GM23248 (cell line): Measurements from ENCODE around the gene FARP1.

Experiments
- EZH2 ChIP-seq: fragments of 200-600 bp; sonication (generic); IDR thresholded peaks from 2 replicates; pipeline ENCODE4 v1.6.1; 2018; ENCODE audit warnings: antibody characterized with exemption, mild to moderate bottlenecking; ENCODE audit not compliant: insufficient read depth, poor library complexity, severe bottlenecking
- EZH2phosphoT487 ChIP-seq: fragments of 200-600 bp; sonication (generic); IDR thresholded peaks from 2 replicates; pipeline ENCODE4 v1.6.1; 2018; ENCODE audit warnings: antibody characterized with exemption, moderate library complexity, mild to moderate bottlenecking, low read depth; ENCODE audit not compliant: insufficient read depth

- TF ChIP-seq EZH2: no peak
- TF ChIP-seq EZH2phosphoT487: no peak
Measured at GRCh38 chr13:98459171-98459681, 316.3 kb downstream of the FARP1 start.
